ENCODE results near the gene ANKRD10. TPM values are rescaled to one million over a fixed set of nuclear protein-coding genes. Genes with fewer than 3 reads are reported as not detected.

ANKRD10 gene
- total RNA-seq, 1 donor from 2014 or later: 145 TPM

- H3K27ac Mint-ChIP-seq: no peak overlapping the region
Observed at GRCh38 chr13:110894086-110894485, 20.8 kb downstream of the ANKRD10 start.

GRCh38 chr13:110893571-110893970, 21.3 kb downstream of the ANKRD10 start:
- H3K27ac Mint-ChIP-seq: no peak overlapping the region

More at GRCh38 chr13:110894086-110894485, 20.8 kb downstream of the ANKRD10 start:
- Mint-ChIP-seq H3K36me3 (ENCODE audit: low read depth) (peaks cover 42% of the 10 kb centered on the region), H3K4me1 (peaks cover 1% of the 10 kb centered on the region), H3K4me3 (no peak overlapping the region), H3K27me3 (no peaks in the 10 kb centered on the region), H3K9me3 (no peaks in the 10 kb centered on the region)
- no peak for DNase-seq
- intact Hi-C loops (cut with micrococcal nuclease): no loop called here

GRCh38 chr13:110890279-110891165, 24.3 kb downstream of the ANKRD10 start:
- intact Hi-C loops (cut with micrococcal nuclease): no loop called here
- peaks cover 7% of the 10 kb centered on the region for H3K4me1 Mint-ChIP-seq
- no peak for DNase-seq
- no peak overlapping the region for H3K27ac Mint-ChIP-seq
- no peaks in the 10 kb centered on the region for H3K9me3 Mint-ChIP-seq
- peaks cover 31% of the 10 kb centered on the region for H3K36me3 Mint-ChIP-seq (ENCODE audit: low read depth)
- no peak overlapping the region for H3K4me3 Mint-ChIP-seq
- no peaks in the 10 kb centered on the region for H3K27me3 Mint-ChIP-seq

More at GRCh38 chr13:110893571-110893970, 21.3 kb downstream of the ANKRD10 start:
- H3K4me1 Mint-ChIP-seq: peaks cover 4% of the 10 kb centered on the region
- intact Hi-C loops (cut with micrococcal nuclease): no loop called here
- no peak for DNase-seq
- H3K4me3 Mint-ChIP-seq: no peak overlapping the region
- H3K9me3 Mint-ChIP-seq: no peaks in the 10 kb centered on the region
- H3K36me3 Mint-ChIP-seq (ENCODE audit: low read depth): peaks cover 44% of the 10 kb centered on the region
- H3K27me3 Mint-ChIP-seq: no peaks in the 10 kb centered on the region

- DNase-seq: no peak
- H3K27ac Mint-ChIP-seq: no peak overlapping the region
- no peaks in the 10 kb centered on the region for H3K27me3 Mint-ChIP-seq
- H3K9me3 Mint-ChIP-seq: no peaks in the 10 kb centered on the region
- H3K4me1 Mint-ChIP-seq: peaks cover 17% of the 10 kb centered on the region
- H3K36me3 Mint-ChIP-seq (ENCODE audit: low read depth): peaks cover 25% of the 10 kb centered on the region
- intact Hi-C loops (cut with micrococcal nuclease): no loop called here
- H3K4me3 Mint-ChIP-seq: no peak overlapping the region
Observed at GRCh38 chr13:110888390-110888789, 26.5 kb downstream of the ANKRD10 start.

- Mint-ChIP-seq H3K9me3 (no peaks in the 10 kb centered on the region), H3K27ac (peak overlapping the region; percentile 11), H3K27me3 (no peaks in the 10 kb centered on the region), H3K4me3 (no peak overlapping the region), H3K36me3 (ENCODE audit: low read depth) (peaks cover 19% of the 10 kb centered on the region), H3K4me1 (peaks cover 17% of the 10 kb centered on the region)
- intact Hi-C loops (cut with micrococcal nuclease): no loop called here
- DNase-seq: no peak
Observed at GRCh38 chr13:110887597-110888333, 27.1 kb downstream of the ANKRD10 start.

GRCh38 chr13:110886870-110887596, 27.8 kb downstream of the ANKRD10 start:
- H3K27me3 Mint-ChIP-seq: no peaks in the 10 kb centered on the region
- H3K4me3 Mint-ChIP-seq: no peak overlapping the region
- H3K27ac Mint-ChIP-seq: no peak overlapping the region
- H3K9me3 Mint-ChIP-seq: no peaks in the 10 kb centered on the region
- DNase-seq: no peak
- peaks cover 13% of the 10 kb centered on the region for H3K36me3 Mint-ChIP-seq (ENCODE audit: low read depth)
- intact Hi-C loops (cut with micrococcal nuclease): no loop called here
- peaks cover 17% of the 10 kb centered on the region for H3K4me1 Mint-ChIP-seq

GRCh38 chr13:110885966-110886869, 28.7 kb downstream of the ANKRD10 start:
- no peak overlapping the region for H3K27ac Mint-ChIP-seq
- no peak for DNase-seq
- peaks cover 17% of the 10 kb centered on the region for H3K4me1 Mint-ChIP-seq
- intact Hi-C loops (cut with micrococcal nuclease): no loop called here
- no peaks in the 10 kb centered on the region for H3K27me3 Mint-ChIP-seq
- H3K4me3 Mint-ChIP-seq: no peak overlapping the region
- no peaks in the 10 kb centered on the region for H3K9me3 Mint-ChIP-seq
- H3K36me3 Mint-ChIP-seq (ENCODE audit: low read depth): peaks cover 11% of the 10 kb centered on the region

GRCh38 chr13:110885516-110885915, 29.4 kb downstream of the ANKRD10 start:
- Mint-ChIP-seq H3K4me3 (no peak overlapping the region), H3K4me1 (peaks cover 17% of the 10 kb centered on the region), H3K9me3 (no peaks in the 10 kb centered on the region), H3K27ac (no peak overlapping the region), H3K36me3 (ENCODE audit: low read depth) (peaks cover 9% of the 10 kb centered on the region), H3K27me3 (no peaks in the 10 kb centered on the region)
- intact Hi-C loops (cut with micrococcal nuclease): no loop called here
- no peak for DNase-seq

GRCh38 chr13:110884517-110884916, 30.4 kb downstream of the ANKRD10 start:
- no peak for DNase-seq
- Mint-ChIP-seq H3K4me3 (no peak overlapping the region), H3K9me3 (no peaks in the 10 kb centered on the region), H3K36me3 (ENCODE audit: low read depth) (peaks cover 14% of the 10 kb centered on the region), H3K27ac (no peak overlapping the region), H3K27me3 (no peaks in the 10 kb centered on the region), H3K4me1 (peaks cover 17% of the 10 kb centered on the region)
- intact Hi-C loops (cut with micrococcal nuclease): no loop called here

- no peaks in the 10 kb centered on the region for H3K9me3 Mint-ChIP-seq
- no peak overlapping the region for H3K4me3 Mint-ChIP-seq
- intact Hi-C loops (cut with micrococcal nuclease): no loop called here
- no peak for DNase-seq
- no peak overlapping the region for H3K27ac Mint-ChIP-seq
- peaks cover 15% of the 10 kb centered on the region for H3K4me1 Mint-ChIP-seq
- peaks cover 10% of the 10 kb centered on the region for H3K36me3 Mint-ChIP-seq (ENCODE audit: low read depth)
- no peaks in the 10 kb centered on the region for H3K27me3 Mint-ChIP-seq
Observed at GRCh38 chr13:110883542-110883941, 31.3 kb downstream of the ANKRD10 start.

GRCh38 chr13:110882972-110883371, 31.9 kb downstream of the ANKRD10 start:
- Mint-ChIP-seq H3K27me3 (no peaks in the 10 kb centered on the region), H3K36me3 (ENCODE audit: low read depth) (peaks cover 10% of the 10 kb centered on the region), H3K4me1 (peaks cover 15% of the 10 kb centered on the region), H3K9me3 (no peaks in the 10 kb centered on the region), H3K27ac (no peak overlapping the region), H3K4me3 (no peak overlapping the region)
- DNase-seq: no peak
- intact Hi-C loops (cut with micrococcal nuclease): no loop called here

GRCh38 chr13:110881839-110882627, 32.8 kb downstream of the ANKRD10 start:
- intact Hi-C loops (cut with micrococcal nuclease): no loop called here
- no peaks in the 10 kb centered on the region for H3K27me3 Mint-ChIP-seq
- no peak overlapping the region for H3K4me3 Mint-ChIP-seq
- peaks cover 15% of the 10 kb centered on the region for H3K4me1 Mint-ChIP-seq
- H3K9me3 Mint-ChIP-seq: no peaks in the 10 kb centered on the region
- H3K36me3 Mint-ChIP-seq (ENCODE audit: low read depth): peaks cover 10% of the 10 kb centered on the region
- H3K27ac Mint-ChIP-seq: no peak overlapping the region
- no peak for DNase-seq
